HG03439 (cell line): Measurements from ENCODE around the gene WDR74.
A peak's percentile ranks its signal among the peaks of the same experiment; 100 is the strongest.
"Not testable (repeated sequence)": the region's sequence is repeated elsewhere in the genome, so short reads cannot be mapped to it uniquely, and the experiment has no call there.

Experiments
- ATAC-seq: cut with Tn5 transposase; IDR thresholded peaks from one replicate; pipeline ENCODE4 v1.9.1; 2021; ENCODE audit warnings: mild to moderate bottlenecking, moderate library complexity; ENCODE audit not compliant: unreplicated experiment

Gene WDR74

DNA sequence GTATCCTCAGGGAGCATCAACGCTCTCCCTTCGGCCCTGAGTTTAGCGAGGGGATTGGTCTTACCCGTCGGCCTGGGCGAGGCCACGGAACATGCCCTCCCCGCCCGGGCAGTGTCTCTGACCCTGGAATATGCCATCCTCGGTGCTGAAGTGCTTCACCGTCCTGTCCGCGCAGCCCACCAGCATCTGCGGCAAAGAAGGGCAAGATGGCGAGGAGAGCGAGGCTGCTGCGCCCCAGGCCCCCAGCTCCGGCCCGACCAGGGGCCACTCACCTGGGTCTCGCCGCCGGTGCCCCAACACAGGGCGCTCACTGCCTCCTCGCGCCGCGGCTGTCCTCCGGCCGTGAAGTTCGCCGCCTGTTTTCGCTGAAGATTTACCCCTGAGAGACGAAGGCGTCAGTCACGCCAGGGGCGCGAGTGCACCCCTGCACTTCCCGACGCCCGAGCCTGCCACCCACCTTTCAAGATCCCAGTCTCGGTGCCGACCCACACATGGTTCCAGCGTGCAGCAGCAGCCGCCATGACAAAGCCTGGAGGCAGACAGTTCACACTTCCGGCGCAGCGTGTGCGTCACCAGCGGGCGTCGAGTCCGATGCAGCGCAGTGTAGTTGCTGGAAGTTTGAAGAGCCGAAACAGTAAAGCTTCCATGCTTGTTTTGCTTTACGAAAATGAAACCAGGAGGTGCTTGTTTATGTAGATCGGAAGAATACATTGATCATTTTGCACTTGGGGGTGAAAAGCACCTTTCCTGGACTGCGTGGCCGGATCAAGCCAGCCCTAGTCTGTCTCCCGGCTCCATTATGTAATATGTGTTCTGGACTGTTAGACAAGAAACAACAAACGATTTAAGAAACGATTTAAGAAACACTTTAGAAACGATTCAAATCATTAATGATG is at the start of gene WDR74:
TSS of gene WDR74 (minus strand) at position 541 of the 896 bp plus-strand sequence. CDS start at position 521, 20 bp downstream.
- peak; percentile 47 for ATAC-seq

DNA sequence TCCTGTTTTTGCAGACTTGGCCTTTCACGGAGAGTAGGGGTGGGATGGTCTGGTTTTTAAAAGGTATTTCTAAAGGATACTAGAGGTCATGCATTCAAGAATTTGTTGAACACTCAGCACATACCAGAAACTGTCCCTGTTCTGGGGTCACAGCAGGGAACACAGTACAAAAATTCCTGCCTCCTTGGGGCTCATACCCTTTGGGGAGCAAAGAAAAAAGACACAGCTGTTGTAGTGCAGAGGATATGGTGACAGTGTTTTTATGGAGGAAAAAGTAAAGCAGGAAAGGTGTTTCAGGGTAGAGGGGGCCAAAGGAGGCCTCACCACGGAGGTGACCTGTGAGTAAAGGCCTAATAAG is 49.7 kb upstream of the WDR74 start:
- no peak for ATAC-seq

DNA sequence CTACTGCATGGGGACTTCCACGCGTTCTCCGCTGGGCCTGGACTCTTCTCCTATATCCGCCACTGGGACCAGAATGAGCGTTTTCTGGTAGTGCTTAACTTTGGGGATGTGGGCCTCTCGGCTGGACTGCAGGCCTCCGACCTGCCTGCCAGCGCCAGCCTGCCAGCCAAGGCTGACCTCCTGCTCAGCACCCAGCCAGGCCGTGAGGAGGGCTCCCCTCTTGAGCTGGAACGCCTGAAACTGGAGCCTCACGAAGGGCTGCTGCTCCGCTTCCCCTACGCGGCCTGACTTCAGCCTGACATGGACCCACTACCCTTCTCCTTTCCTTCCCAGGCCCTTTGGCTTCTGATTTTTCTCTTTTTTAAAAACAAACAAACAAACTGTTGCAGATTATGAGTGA is 49.0 kb upstream of the WDR74 start:
- no peak for ATAC-seq

DNA sequence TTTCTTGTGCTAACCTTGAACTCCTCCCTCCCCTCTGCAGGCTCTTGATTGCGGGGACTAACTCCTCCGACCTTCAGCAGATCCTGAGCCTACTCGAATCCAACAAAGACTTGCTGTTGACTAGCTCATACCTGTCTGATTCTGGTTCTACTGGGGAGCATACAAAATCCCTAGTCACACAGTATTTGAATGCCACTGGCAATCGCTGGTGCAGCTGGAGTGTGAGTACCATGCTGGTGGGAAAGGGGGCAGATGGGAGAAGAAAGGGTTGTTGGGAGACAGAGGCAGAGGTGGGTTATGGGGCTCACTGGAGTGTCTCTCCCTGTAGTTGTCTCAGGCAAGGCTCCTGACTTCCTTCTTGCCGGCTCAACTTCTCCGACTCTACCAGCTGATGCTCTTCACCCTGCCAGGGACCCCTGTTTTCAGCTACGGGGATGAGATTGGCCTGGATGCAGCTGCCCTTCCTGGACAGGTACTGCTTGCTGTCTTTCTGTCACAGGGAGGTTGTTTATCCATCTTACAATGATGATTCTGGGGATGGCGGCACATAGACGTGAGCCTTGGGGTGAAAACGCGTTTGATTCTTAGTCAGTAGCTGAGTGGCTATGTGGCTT is 45.9 kb upstream of the WDR74 start:
- no peak for ATAC-seq

DNA sequence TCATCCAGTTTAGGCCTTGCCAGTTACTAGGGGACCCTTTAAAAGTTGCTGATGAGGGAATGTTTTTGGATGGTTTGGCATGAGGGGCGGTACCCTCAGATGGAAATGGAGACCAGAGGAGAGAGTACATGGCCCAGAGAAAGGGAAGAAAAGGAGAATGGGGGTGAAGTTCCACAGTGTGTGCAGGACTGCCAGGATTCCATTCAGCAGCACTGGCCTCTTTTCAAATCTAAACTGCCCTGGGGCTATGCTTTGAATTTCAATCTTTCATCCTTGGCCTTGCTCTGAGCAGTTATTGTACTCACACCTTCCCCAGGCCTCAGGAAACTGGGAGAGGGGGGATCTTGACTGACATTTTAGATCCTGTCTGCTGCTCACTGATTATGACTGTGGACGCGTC is 44.3 kb upstream of the WDR74 start:
- ATAC-seq: no peak

DNA sequence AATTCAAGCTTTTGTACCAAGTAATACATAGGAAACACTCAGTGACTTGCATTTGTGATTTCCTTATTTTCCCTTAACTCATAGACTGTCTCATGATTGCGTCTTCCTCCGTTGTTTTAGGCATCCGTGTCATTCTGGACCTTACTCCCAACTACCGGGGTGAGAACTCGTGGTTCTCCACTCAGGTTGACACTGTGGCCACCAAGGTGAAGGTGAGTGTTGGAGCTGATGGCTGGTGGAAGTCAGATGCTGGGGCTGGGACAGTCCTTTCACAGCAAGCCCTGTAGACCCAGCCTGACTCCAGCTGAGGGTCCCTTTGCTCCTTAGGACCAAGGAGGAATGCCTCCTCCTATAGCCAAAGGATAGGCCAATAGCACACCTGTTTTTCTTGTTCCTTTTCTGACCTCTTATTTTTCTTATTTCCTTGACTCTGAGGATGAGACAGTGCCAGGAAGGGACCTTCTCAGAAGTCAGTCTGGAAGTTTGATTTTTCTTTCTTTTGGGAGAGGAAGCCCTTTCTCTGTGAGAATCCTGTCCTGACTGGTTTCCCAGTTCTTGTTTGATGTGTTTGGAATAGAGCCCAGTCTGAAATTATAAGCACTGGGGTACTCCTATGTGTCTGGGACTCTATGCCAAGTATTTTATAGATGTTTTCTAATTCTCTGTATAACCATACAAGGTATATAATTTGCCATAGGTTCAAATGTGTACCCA is 43.6 kb upstream of the WDR74 start:
- no peak for ATAC-seq

DNA sequence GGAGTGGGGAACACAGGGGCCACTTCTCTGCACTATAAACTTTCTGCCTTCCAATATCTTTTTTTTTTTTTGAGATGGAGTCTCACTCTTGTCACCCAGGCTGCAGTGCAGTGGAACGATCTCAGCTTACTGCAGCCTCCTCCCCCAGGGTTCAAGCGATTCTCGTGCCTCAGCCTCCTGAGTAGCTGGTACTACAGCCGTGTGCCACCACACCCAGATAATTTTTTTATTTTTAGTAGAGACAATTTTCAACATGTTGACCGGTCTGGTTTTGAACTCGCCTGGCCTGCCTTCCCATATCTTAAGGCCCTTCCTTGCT is 43.0 kb upstream of the WDR74 start:
- ATAC-seq: no peak

DNA sequence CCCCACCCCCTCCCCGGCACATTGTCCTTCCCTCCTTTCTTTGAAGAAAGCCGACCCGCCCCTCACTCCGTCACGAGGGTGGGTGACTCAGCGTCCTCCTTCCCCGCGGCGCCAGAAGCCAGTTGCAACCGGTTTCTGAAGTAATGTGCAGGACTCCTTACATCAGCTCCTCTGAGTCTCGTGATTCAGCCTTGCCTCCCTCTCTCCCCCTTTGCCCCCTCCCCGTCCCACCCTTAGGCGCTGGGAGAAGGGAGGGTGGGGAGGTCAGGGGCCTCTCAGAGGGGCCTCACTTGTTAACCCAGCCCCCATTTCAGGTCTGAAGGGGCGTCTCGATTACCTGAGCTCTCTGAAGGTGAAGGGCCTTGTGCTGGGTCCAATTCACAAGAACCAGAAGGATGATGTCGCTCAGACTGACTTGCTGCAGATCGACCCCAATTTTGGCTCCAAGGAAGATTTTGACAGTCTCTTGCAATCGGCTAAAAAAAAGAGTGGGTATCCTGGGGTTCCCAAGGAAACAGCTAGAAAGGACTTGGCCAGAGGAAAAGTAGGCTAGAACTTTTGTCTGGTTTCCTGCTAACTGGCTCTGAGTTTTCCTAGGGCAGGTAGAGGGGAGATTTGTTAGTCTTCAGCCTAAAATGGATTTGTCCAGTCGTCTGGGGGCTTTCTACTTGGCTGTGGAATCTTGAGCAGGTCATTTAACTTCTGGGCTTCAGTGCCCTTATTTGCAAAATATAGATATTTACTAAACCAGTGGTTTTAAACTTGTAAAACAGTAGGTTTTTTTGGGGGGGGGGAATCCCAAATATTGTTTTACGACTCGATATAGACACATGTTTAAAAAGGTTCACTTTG is 42.4 kb upstream of the WDR74 start:
- ATAC-seq: peak; percentile 42

DNA sequence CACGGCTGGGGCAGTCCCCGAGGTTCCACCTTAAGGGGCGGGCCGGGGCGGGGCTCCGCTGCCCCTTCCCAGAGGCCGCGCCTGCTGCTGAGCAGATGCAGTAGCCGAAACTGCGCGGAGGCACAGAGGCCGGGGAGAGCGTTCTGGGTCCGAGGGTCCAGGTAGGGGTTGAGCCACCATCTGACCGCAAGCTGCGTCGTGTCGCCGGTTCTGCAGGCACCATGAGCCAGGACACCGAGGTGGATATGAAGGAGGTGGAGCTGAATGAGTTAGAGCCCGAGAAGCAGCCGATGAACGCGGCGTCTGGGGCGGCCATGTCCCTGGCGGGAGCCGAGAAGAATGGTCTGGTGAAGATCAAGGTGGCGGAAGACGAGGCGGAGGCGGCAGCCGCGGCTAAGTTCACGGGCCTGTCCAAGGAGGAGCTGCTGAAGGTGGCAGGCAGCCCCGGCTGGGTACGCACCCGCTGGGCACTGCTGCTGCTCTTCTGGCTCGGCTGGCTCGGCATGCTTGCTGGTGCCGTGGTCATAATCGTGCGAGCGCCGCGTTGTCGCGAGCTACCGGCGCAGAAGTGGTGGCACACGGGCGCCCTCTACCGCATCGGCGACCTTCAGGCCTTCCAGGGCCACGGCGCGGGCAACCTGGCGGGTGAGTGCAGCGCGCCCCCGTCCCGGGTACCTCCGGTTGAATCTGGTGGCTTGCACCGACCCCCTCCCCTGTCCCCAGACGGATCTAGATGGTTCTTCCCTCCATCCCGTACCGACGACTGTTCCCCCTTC is 41.6 kb upstream of the WDR74 start, which contains the start of gene SLC3A2:
TSS of gene SLC3A2 (plus strand) at position 94 of the 776 bp plus-strand sequence. CDS start at position 222, 128 bp downstream.
- ATAC-seq: peak; percentile 74

DNA sequence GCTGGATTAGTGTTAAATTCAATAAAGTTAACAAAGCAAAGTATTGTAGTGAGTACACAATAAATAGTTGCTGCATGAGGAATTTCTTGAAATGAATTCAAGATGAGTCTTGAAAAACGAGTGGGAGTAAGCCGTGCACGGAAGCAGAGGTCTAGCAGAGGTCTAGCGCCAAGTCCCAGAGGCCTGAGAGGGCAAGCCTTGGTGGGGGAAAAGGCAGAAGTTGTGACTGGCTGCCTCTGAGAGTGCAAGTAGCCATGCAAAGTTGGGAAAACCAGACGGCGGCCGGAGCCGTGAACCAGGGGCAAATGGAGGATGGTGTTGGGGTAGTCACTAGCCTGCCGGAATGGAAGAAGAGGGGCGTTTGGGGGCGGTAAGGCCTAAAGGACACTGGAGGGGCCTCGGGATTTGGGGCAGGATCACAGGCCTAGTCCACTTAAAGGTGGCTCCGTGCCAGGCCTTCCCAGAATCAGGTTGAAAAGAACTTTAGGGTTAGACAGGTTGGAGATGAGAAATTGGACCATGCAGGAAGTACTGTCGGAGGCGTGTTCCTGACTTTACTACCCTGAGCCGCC is 40.9 kb upstream of the WDR74 start:
- no peak for ATAC-seq

DNA sequence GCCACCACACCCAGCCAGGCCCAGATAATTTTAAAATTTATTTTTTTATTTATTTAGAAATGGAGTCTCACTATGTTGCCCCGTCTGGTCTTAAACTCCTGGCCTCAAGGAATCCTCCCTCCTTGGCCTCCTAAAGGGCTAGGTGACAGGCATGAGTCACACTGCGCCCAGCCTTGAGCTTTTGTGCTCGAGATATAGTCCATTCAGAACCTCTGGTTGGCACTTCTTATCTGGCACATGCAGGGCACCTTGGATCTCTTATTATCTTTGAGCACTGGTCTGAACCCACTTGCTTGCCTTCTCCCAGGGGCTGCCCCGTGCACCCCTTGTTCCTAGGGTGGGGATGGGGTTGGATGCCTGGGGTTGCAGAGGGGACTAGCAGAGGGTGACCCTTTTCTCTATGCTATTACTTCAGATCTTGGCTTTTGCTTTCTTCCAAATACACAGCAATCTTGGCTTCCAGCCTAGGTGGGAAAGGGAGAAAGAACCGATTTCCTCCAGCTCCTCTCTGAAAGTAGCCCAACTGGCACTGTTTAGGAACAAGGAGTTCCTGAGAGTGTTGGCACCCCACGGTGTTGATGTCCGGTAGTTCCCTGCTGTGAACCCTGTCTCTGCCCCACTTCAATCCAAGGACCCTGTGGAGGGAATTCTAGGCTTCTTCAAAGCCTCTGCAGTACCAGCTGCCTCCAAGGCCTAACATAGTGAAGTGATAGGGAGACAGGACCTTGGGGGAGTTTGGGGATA is 40.0 kb upstream of the WDR74 start:
- ATAC-seq: no peak

DNA sequence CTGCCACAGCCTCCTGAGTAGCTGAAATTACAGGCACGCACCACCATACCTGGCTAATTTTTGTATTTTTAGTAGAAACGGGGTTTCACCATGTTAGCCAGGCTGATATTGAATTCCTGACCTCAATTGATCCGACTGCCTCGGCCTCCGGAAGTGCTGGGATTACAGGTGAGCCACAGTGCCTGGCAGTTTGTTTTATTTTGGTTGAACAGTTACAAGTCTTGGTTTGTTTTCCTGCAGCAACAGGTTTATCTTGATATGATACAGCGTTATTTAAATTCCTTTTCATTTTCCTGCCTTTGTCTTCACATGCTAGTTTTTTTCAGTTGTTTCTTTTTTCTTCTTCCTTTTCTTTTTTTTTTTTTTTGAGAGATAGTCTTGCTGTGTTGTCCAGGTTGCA is 37.3 kb upstream of the WDR74 start:
- ATAC-seq: no peak

DNA sequence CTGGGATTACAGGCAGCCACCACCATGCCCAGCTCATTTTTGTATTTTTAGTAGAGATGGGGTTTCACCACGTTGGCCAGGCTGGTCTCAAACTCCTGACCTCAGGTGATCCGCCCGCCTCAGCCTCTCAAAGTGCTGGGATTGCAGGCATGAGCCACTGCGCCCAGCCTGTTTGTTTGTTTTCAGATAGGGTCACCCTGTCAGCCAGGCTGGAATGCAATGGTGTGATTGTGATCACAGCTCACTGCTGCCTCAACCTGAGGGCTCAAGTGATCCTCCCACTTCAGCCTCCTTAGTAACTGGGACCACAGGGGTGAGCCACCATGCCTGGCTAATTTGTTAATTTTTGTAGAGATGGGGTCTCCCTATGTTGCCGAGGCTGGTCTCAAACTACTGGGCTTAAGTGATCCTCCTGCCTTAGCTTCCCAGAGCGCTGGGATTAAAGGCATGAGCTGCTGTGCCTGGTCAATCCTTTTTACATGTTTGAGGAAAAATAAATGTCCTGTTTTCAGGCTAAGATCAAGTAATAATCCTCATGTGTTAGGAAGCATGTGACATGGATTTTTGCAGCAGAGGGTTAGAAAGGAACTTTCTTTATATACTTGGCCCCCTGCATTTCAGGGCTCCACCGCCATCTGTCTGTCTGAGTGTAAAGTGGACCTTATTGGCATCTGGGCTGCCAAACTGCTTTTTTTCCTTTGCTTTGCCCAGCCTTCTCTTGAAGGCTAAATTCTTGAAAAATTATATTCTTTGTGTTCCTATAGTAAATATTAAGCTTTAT is 36.5 kb upstream of the WDR74 start:
- ATAC-seq: no peak

DNA sequence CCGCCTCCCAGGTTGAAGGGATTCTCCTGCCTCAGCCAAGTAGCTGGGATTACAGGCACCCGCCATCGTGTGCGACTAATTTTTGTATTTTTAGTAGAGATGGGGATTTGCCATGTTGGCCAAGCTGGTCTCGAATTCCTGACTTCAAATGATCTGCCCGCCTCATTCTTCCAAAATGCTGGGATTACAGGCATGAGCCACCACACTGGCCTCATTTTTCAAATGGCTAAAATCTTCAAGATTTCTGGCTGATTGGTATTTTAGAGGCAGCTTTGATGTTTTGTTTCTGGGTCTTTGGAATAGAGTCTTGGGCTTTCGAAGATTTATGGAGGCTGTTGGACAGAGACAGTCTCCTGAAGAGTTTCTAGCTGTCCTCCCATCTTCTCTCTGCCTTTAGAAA is 35.5 kb upstream of the WDR74 start:
- no peak for ATAC-seq

DNA sequence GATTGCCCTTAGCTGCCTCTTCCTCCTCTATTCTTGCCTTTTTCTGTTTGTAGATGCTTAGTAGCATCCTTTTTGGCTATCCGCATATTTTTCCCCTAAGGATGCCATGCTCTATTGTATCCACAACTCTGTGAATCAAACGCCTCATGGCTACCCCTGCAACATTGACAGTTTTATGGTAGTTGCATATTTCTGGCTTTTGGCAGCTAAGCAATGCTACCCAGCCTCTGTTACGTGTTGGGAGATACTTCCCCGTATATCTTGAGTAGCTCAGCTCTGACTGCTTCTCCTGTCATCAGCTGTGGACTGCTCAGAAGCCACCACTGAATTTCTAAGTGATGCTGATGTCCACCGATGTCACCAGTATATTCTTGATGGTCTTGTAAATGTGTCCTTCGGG is 26.2 kb upstream of the WDR74 start:
- no peak for ATAC-seq

DNA sequence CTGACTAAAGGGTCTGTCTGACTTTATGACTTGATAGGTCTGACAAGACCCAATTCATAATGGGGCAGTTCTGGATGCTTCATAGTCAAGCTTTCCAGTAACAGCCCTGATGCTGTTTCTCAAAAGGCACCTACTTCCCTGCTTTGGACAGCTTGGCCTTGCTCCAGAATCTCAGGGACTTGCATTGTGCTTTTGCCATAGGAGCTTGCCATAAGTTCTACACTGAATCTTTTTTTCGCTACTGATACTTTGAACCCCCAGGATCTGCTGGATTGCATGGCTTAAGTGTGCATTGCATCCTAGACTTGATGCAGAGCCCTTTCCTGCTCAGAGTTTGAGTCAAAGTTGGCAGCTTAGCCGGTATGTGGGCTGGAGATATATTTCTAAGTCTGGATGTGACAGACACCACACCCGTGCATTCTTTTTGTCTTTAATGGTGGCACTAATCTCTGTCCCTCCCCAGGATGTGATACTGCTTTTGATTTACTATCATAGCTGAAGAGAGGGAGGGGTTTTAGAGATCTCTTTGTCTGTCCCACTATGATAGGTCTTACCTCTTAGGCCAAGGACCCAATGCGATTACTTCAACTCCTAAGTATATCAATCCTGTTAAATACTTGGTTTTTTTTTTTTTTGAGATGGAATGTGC is 24.4 kb upstream of the WDR74 start:
- ATAC-seq: no peak

DNA sequence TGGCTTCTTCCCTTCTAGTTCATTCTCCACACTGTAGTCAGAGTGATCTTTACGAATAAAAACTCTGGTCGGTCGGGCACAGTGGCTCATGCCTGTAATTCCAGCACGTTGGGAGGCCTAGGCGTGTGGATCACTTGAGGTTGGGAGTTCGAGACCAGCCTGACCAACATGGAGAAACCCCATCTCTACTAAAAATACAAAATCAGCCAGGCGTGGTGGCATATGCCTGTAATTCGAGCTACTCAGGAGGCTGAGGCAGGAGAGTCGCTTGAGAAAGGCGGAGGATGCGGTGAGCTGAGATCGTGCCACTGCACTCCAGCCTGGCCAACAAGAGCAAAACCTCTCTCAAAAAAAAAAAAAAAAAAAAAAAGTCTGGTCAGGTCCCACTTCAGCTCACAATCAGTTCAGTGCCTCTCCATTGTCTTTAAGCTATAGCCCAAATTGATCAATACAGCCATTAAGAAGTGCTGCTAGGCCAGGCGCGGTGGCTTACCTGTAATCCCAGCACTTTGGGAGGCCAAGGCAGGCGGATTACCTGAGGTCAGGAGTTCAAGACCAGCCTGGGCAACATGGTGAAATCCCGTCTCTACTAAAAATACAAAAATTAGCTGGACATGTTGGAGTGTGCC is 22.3 kb upstream of the WDR74 start:
- not testable (repeated sequence) for ATAC-seq
